ENCODE data around the gene UIMC1. TPM values are rescaled to one million over a fixed set of nuclear protein-coding genes. Genes with fewer than 3 reads are reported as not detected.

UIMC1 gene
- total and polyA plus RNA-seq, 2 donors (not counting 1 experiment from before 2014, with no cell fraction given), result 49.2 to 98.1 TPM

- ATAC-seq (ENCODE audit: low read depth), result no peak
- Histone ChIP-seq H3K4me2 (replicated peaks; ENCODE audit: low read depth, low read length, poor library complexity, severe bottlenecking) (no peak overlapping the region), H3K27ac (ENCODE audit: low read length in 2 of 2) (no peak overlapping the region), H3K27me3 (replicated peaks in 1 of 4; ENCODE audit: control extremely low read depth in 1 of 4, control insufficient read depth in 3 of 4, insufficient read depth in 4 of 4, low read length in 3 of 4) (no peaks in the 10 kb centered on the region), H3K4me1 (ENCODE audit: control insufficient read depth in 2 of 2, insufficient read depth in 2 of 2, low read length in 2 of 2) (peaks cover 41 to 42% of the 10 kb centered on the region in 2 donors), H3K9ac (ENCODE audit: low read length) (no peak overlapping the region), H3K79me2 (ENCODE audit: control insufficient read depth, insufficient read depth, low read length) (peaks cover 100% of the 10 kb centered on the region), H3K4me3 (ENCODE audit: control extremely low read depth in 1 of 5, extremely low read depth in 1 of 5, insufficient read depth in 1 of 5, low read depth in 2 of 5, low read length in 4 of 5) (no peak overlapping the region), H2AFZ (ENCODE audit: insufficient read depth, low read depth, low read length, poor library complexity, severe bottlenecking) (no peak overlapping the region), H3K36me3 (replicated peaks in 1 of 2; ENCODE audit: control extremely low read depth in 1 of 2, control insufficient read depth in 1 of 2, extremely low read depth in 1 of 2, insufficient read depth in 2 of 2, low read length in 1 of 2) (no peaks in the 10 kb centered on the region), H3K9me3 (ENCODE audit: control extremely low read depth in 1 of 3, control insufficient read depth in 2 of 3, insufficient read depth in 1 of 3, low read length in 2 of 3) (no peaks in the 10 kb centered on the region), H4K20me1 (ENCODE audit: control insufficient read depth, insufficient read depth, low read length, poor library complexity, severe bottlenecking) (peaks cover 46% of the 10 kb centered on the region)
- Mint-ChIP-seq H3K4me1 (peaks cover 59% of the 10 kb centered on the region), H3K4me3 (no peak overlapping the region), H3K27ac (no peak overlapping the region), H3K9me3 (ENCODE audit: insufficient read depth) (no peaks in the 10 kb centered on the region), H3K27me3 (no peaks in the 10 kb centered on the region)
- ChIA-PET CTCF (no interaction called here), POLR2A (no interaction called here)
- TF ChIP-seq CTCF (IDR thresholded peaks at IDR 0.05) (no peak), EZH2 (IDR thresholded peaks at IDR 0.05; ENCODE audit: borderline replicate concordance, insufficient read depth, low read depth, low read length, poor library complexity, severe bottlenecking) (no peak)
- intact Hi-C loops (cut with micrococcal nuclease), result no loop called here
- 100% methylated on average over 1 of the region's 5 CpGs for WGBS (ENCODE audit: insufficient coverage)
- no peak for DNase-seq
Measured at GRCh38 chr5:176998828-176999227, 7.8 kb downstream of the UIMC1 start.

GRCh38 chr5:176996780-176997179, 9.8 kb downstream of the UIMC1 start:
- ChIA-PET POLR2A (interaction anchor here (0.5 to 1.1 kb wide), 3 partner anchors 9 to 453 kb away, joined by 3 to 12 read pairs (median 4); no protein-coding TSS in a partner anchor), CTCF (interaction anchor here (0.6 to 3.4 kb wide), 4 partner anchors 8 to 128 kb away, joined by 3 to 23 read pairs (median 4); partner anchors contain the start of gene ZNF346)
- ATAC-seq (ENCODE audit: low read depth) (no peak), DNase-seq (no peak)
- no peaks in the 10 kb centered on the region for H3K9me3 Mint-ChIP-seq (ENCODE audit: insufficient read depth)
- WGBS (ENCODE audit: insufficient coverage), result 96% methylated on average over 4 of the region's 5 CpGs
- Histone ChIP-seq H2AFZ (ENCODE audit: insufficient read depth, low read depth, low read length, poor library complexity, severe bottlenecking) (no peak overlapping the region), H3K36me3 (replicated peaks in 1 of 2; ENCODE audit: control extremely low read depth in 1 of 2, control insufficient read depth in 1 of 2, extremely low read depth in 1 of 2, insufficient read depth in 2 of 2, low read length in 1 of 2) (peaks cover 0 to 3% of the 10 kb centered on the region in 2 experiments), H3K9ac (ENCODE audit: low read length) (no peak overlapping the region), H3K27ac (ENCODE audit: low read length in 2 of 2) (peak overlapping the region; percentile 85 to 90), H3K4me3 (ENCODE audit: control extremely low read depth in 1 of 5, extremely low read depth in 1 of 5, insufficient read depth in 1 of 5, low read depth in 2 of 5, low read length in 4 of 5) (no peak overlapping the region), H3K9me3 (ENCODE audit: control extremely low read depth in 1 of 3, control insufficient read depth in 2 of 3, insufficient read depth in 1 of 3, low read length in 2 of 3) (peaks cover 0 to 2% (median 0%) of the 10 kb centered on the region in 3 donors), H3K79me2 (ENCODE audit: control insufficient read depth, insufficient read depth, low read length) (peaks cover 100% of the 10 kb centered on the region), H3K27me3 (replicated peaks in 1 of 4; ENCODE audit: control extremely low read depth in 1 of 4, control insufficient read depth in 3 of 4, insufficient read depth in 4 of 4, low read length in 3 of 4) (no peaks in the 10 kb centered on the region), H3K4me2 (replicated peaks; ENCODE audit: low read depth, low read length, poor library complexity, severe bottlenecking) (peak overlapping the region; percentile 48), H4K20me1 (ENCODE audit: control insufficient read depth, insufficient read depth, low read length, poor library complexity, severe bottlenecking) (peaks cover 52% of the 10 kb centered on the region), H3K4me1 (ENCODE audit: control insufficient read depth in 2 of 2, insufficient read depth in 2 of 2, low read length in 2 of 2) (peaks cover 55 to 57% of the 10 kb centered on the region in 2 donors)
- H3K4me3 Mint-ChIP-seq, result peak overlapping the region; percentile 47
- H3K27me3 Mint-ChIP-seq, result no peaks in the 10 kb centered on the region
- no peak for TF ChIP-seq CTCF (IDR thresholded peaks at IDR 0.05)
- no peak for TF ChIP-seq EZH2 (IDR thresholded peaks at IDR 0.05; ENCODE audit: borderline replicate concordance, insufficient read depth, low read depth, low read length, poor library complexity, severe bottlenecking)
- H3K4me1 Mint-ChIP-seq, result peaks cover 60% of the 10 kb centered on the region
- peak overlapping the region; percentile 85 for H3K27ac Mint-ChIP-seq
- intact Hi-C loops (cut with micrococcal nuclease), result no loop called here

Data from B cell (primary cell).